Breast epithelium (tissue), 4 donors: Measurements from ENCODE around the gene CABLES2. TPM values are rescaled to one million over a fixed set of nuclear protein-coding genes. Genes with fewer than 3 reads are reported as not detected.

Experiments used
- DNase-seq, 2 donors: peaks; one replicate each; pipeline ENCODE4 v3.0.0-alpha.2; 2019; ENCODE audit warnings: low spot score in 2 of 2
- H3K27ac ChIP-seq, 2 donors: fragments of 200-600 bp; sonication (generic) in 1 of 2; one replicate each; pipeline ENCODE4 v1.5.1; 2016 to 2019; ENCODE audit warnings: mild to moderate bottlenecking in 1 of 2
- H3K27me3 ChIP-seq, 2 donors: fragments of 200-600 bp; sonication (generic) in 1 of 2; one replicate each; pipeline versions ENCODE4 v1.5.1 to v1.6.0; 2017 to 2019; ENCODE audit warnings: control low read depth in 1 of 2, mild to moderate bottlenecking in 1 of 2
- H3K36me3 ChIP-seq: fragments of 200-600 bp; one replicate; pipeline ENCODE4 v1.5.1; 2019
- H3K4me1 ChIP-seq, 2 donors: fragments of 200-600 bp; sonication (generic); one replicate each; pipeline ENCODE4 v1.5.1; 2016 to 2019; ENCODE audit warnings: control low read depth in 1 of 2
- H3K4me3 ChIP-seq, 3 donors: fragments of 200-600 bp; sonication (generic); 1 replicate in 2 of 3; 2 replicates in 1 of 3; pipeline ENCODE4 v1.5.1; 2016 to 2019; ENCODE audit warnings: mild to moderate bottlenecking in 3 of 3, moderate library complexity in 2 of 3
- H3K9me3 ChIP-seq, 2 donors: fragments of 200-600 bp; sonication (generic) in 1 of 2; one replicate each; pipeline ENCODE4 v1.5.1; 2016 to 2019; ENCODE audit warnings: control low read depth in 1 of 2
- CTCF ChIP-seq, 3 donors: fragments of 450-650 bp; IDR thresholded peaks; one replicate each; pipeline ENCODE4 v1.5.1; 2016 to 2017; ENCODE audit warnings: antibody characterized with exemption in 3 of 3, mild to moderate bottlenecking in 3 of 3, moderate library complexity in 3 of 3
- POLR2A ChIP-seq: fragments of 450-650 bp; IDR thresholded peaks from one replicate; pipeline ENCODE4 v1.6.1; 2016; ENCODE audit warnings: antibody characterized with exemption, mild to moderate bottlenecking, moderate library complexity
- POLR2AphosphoS5 ChIP-seq, 3 donors: sonication (generic); formaldehyde crosslinking; IDR thresholded peaks; one replicate each; pipeline ENCODE4 v1.6.1; 2017; ENCODE audit warnings: antibody characterized with exemption in 3 of 3
- intact Hi-C: fragments of 100-400 bp; cut with DNase I; formaldehyde crosslinking; loops from one replicate; pipeline ENCODE4 v1.15.1; 2023; ENCODE audit warnings: low total_unique reads
- total RNA-seq, 3 donors: library from RNA; depleted of rRNA; stranded (reverse); fragments of >200 nt; gene quantifications; one replicate each; pipeline ENCODE4 v1.1.0, GENCODE V29; 2016

CABLES2 gene
- total RNA-seq, 3 donors from 2014 or later, result 1.8 to 3.2 (median 2.9) TPM

- Histone ChIP-seq H3K36me3 (no peaks in the 10 kb centered on the region), H3K4me1 (no peaks in the 10 kb centered on the region), H3K4me3 (no peak overlapping the region), H3K9me3 (no peaks in the 10 kb centered on the region), H3K27me3 (peaks cover 0 to 19% of the 10 kb centered on the region in 2 donors), H3K27ac (no peak overlapping the region)
- intact Hi-C loops, result no loop called here
- TF ChIP-seq POLR2AphosphoS5 (IDR thresholded peaks at IDR 0.05) (no peak), POLR2A (no peak), CTCF (IDR thresholded peaks at IDR 0.05) (no peak)
- DNase-seq, result no peak
Measured at GRCh38 chr20:62433658-62434497, 26.8 kb upstream of the CABLES2 start.

- Histone ChIP-seq H3K27me3 (peaks cover 0 to 5% of the 10 kb centered on the region in 2 donors), H3K9me3 (no peaks in the 10 kb centered on the region), H3K4me3 (no peak overlapping the region), H3K27ac (no peak overlapping the region), H3K4me1 (peaks cover 9 to 11% of the 10 kb centered on the region in 2 donors), H3K36me3 (no peaks in the 10 kb centered on the region)
- DNase-seq, result no peak
- TF ChIP-seq POLR2A, result no peak
- no peak for TF ChIP-seq CTCF (IDR thresholded peaks at IDR 0.05)
- no peak for TF ChIP-seq POLR2AphosphoS5 (IDR thresholded peaks at IDR 0.05)
- intact Hi-C loops, result no loop called here
Measured at GRCh38 chr20:62430866-62431447, 23.9 kb upstream of the CABLES2 start.

- peaks cover 9 to 11% of the 10 kb centered on the region in 2 donors for H3K4me1 ChIP-seq
- H3K27ac ChIP-seq, result no peak overlapping the region
- H3K4me3 ChIP-seq, result no peak overlapping the region
- no peak for DNase-seq
- H3K27me3 ChIP-seq, result no peaks in the 10 kb centered on the region
- H3K9me3 ChIP-seq, result no peaks in the 10 kb centered on the region
- intact Hi-C loops, result no loop called here
- no peaks in the 10 kb centered on the region for H3K36me3 ChIP-seq
- TF ChIP-seq POLR2AphosphoS5 (IDR thresholded peaks at IDR 0.05), result no peak
- TF ChIP-seq POLR2A, result no peak
- TF ChIP-seq CTCF (IDR thresholded peaks at IDR 0.05), result no peak
Measured at GRCh38 chr20:62430311-62430853, 23.3 kb upstream of the CABLES2 start.

GRCh38 chr20:62429455-62430310, 22.6 kb upstream of the CABLES2 start:
- Histone ChIP-seq H3K4me3 (no peak overlapping the region), H3K27ac (no peak overlapping the region), H3K9me3 (no peaks in the 10 kb centered on the region), H3K27me3 (no peaks in the 10 kb centered on the region), H3K4me1 (peaks cover 9 to 11% of the 10 kb centered on the region in 2 donors), H3K36me3 (no peaks in the 10 kb centered on the region)
- intact Hi-C loops, result no loop called here
- no peak for DNase-seq
- TF ChIP-seq POLR2AphosphoS5 (IDR thresholded peaks at IDR 0.05), result no peak
- TF ChIP-seq POLR2A, result no peak
- TF ChIP-seq CTCF (IDR thresholded peaks at IDR 0.05), result no peak
